ENCODE results near the gene UTP25.

The UTP25 gene

DNA sequence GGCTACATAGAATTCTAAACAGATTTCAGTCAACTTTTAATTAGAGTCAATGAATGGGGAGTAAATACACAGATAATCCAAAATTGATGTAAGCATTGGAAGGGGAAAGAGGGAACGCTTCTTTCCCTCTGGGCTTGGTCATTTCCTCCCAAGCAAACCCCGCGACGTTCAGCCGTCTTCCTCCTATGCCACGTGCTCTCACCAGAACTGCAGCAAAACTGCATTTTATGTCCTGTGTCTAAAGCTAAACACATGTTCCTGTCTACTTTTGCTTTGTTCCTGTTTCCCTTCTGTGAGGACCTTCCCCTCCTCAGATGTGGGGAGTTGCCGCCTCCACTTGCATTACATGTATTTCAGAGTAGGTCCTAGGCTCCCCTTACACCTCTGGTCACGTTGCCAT, 27.2 kb downstream of the UTP25 start:
- Histone ChIP-seq H3K36me3 (ENCODE audit: control insufficient read depth, low read length) (peaks cover 44% of the 10 kb centered on the region), H3K27me3 (ENCODE audit: control insufficient read depth, low read length) (no peaks in the 10 kb centered on the region)

DNA sequence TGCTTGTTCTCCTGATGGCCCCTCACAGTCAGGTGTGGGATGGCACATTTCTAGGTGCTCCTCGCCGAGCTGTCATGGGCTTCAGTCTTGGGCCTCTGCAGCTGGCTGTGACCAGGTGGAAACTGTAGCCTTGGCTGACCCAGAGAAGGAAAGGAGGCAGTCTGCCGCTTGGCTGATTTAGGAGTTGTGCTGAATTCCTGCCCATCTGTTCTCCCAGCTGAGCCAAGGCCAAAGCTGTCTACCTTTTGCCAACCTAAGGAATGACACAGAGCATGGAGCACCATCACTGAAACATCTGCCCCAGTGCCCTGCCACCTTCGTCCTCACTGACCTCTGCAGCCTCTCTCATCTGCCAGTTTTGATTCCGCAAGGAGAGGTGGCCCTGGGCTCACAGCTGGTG, 27.9 kb downstream of the UTP25 start:
- Histone ChIP-seq H3K9me2 (replicated peaks; ENCODE audit: control insufficient read depth, low read length) (no peaks in the 10 kb centered on the region), H3K79me2 (ENCODE audit: control insufficient read depth, low read length) (no peaks in the 10 kb centered on the region), H3K36me3 (ENCODE audit: control insufficient read depth, low read length) (peaks cover 38% of the 10 kb centered on the region), H3K9me3 (ENCODE audit: control insufficient read depth, insufficient read depth, low read length) (no peaks in the 10 kb centered on the region; the same call in 1 of the 2 replicates), H3K4me3 (ENCODE audit: low read length) (no peak overlapping the region), H3K4me2 (ENCODE audit: low read length) (no peak overlapping the region), H3F3A (ENCODE audit: control insufficient read depth, insufficient read depth) (no peaks in the 10 kb centered on the region), H3K4me1 (ENCODE audit: control insufficient read depth, low read length) (no peaks in the 10 kb centered on the region), H4K20me1 (ENCODE audit: control insufficient read depth, insufficient read depth, low read depth, low read length) (no peaks in the 10 kb centered on the region), H3K27ac (ENCODE audit: low read depth, low read length) (no peak overlapping the region), H3K27me3 (ENCODE audit: control insufficient read depth, low read length) (no peaks in the 10 kb centered on the region)
- TF ChIP-seq, protein P1, sequence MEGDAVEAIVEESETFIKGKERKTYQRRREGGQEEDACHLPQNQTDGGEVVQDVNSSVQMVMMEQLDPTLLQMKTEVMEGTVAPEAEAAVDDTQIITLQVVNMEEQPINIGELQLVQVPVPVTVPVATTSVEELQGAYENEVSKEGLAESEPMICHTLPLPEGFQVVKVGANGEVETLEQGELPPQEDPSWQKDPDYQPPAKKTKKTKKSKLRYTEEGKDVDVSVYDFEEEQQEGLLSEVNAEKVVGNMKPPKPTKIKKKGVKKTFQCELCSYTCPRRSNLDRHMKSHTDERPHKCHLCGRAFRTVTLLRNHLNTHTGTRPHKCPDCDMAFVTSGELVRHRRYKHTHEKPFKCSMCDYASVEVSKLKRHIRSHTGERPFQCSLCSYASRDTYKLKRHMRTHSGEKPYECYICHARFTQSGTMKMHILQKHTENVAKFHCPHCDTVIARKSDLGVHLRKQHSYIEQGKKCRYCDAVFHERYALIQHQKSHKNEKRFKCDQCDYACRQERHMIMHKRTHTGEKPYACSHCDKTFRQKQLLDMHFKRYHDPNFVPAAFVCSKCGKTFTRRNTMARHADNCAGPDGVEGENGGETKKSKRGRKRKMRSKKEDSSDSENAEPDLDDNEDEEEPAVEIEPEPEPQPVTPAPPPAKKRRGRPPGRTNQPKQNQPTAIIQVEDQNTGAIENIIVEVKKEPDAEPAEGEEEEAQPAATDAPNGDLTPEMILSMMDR (IDR thresholded peaks at IDR 0.05; ENCODE audit: low read depth, low read length, poor library complexity, severe bottlenecking), result no peak
- TF ChIP-seq EZH2phosphoT487 (IDR thresholded peaks at IDR 0.05; ENCODE audit: borderline replicate concordance, low read length), result no peak

More for the DNA sequence above, 27.2 kb downstream of the UTP25 start:
- Histone ChIP-seq H3K79me2 (ENCODE audit: control insufficient read depth, low read length) (no peaks in the 10 kb centered on the region), H3K4me1 (ENCODE audit: control insufficient read depth, low read length) (no peaks in the 10 kb centered on the region), H3K4me2 (ENCODE audit: low read length) (no peak overlapping the region), H3K9me3 (ENCODE audit: control insufficient read depth, insufficient read depth, low read length) (no peaks in the 10 kb centered on the region; the same call in 1 of the 2 replicates), H3K9me2 (replicated peaks; ENCODE audit: control insufficient read depth, low read length) (no peaks in the 10 kb centered on the region), H3F3A (ENCODE audit: control insufficient read depth, insufficient read depth) (no peaks in the 10 kb centered on the region), H4K20me1 (ENCODE audit: control insufficient read depth, insufficient read depth, low read depth, low read length) (no peaks in the 10 kb centered on the region), H3K27ac (ENCODE audit: low read depth, low read length) (no peak overlapping the region), H3K4me3 (ENCODE audit: low read length) (no peak overlapping the region)
- TF ChIP-seq, protein P1 (IDR thresholded peaks at IDR 0.05; ENCODE audit: low read depth, low read length, poor library complexity, severe bottlenecking), result no peak

DNA sequence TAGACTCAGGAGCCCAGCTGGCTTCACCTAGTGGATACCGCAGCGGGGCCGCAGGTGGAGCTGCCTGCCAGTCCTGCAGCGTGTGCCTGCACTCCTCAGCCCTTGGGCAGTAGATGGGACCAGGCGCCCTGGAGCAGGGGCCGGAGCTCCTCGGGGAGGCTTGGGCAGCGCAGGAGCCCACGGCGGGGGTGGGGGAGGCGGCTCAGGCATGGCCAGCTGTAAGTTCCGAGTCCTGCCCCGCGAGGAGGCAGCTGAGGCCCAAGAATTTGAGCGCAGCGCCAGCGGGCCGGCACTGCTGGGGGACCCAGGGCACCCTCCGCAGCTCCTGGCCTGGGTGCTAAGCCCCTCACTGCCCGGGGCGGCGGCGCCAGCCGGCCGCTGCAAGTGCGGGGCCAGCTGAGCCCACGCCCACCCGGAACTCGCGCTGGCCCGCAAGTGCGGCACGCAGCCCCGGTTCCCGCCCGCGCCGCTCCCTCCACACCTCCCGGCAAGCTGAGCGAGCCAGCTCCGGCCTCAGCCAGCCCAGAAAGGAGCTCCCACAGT, 30.9 kb downstream of the UTP25 start:
- Histone ChIP-seq H3K4me2 (ENCODE audit: low read length) (no peak overlapping the region), H3K27ac (ENCODE audit: low read depth, low read length) (no peak overlapping the region), H3K9me2 (replicated peaks; ENCODE audit: control insufficient read depth, low read length) (no peaks in the 10 kb centered on the region), H3K79me2 (ENCODE audit: control insufficient read depth, low read length) (no peaks in the 10 kb centered on the region), H3K27me3 (ENCODE audit: control insufficient read depth, low read length) (peaks cover 3% of the 10 kb centered on the region; the same call in 1 of the 2 replicates), H3K4me3 (ENCODE audit: low read length) (no peak overlapping the region), H3K9me3 (ENCODE audit: control insufficient read depth, insufficient read depth, low read length) (no peaks in the 10 kb centered on the region; the same call in 1 of the 2 replicates), H4K20me1 (ENCODE audit: control insufficient read depth, insufficient read depth, low read depth, low read length) (no peaks in the 10 kb centered on the region), H3K4me1 (ENCODE audit: control insufficient read depth, low read length) (no peaks in the 10 kb centered on the region), H3K36me3 (ENCODE audit: control insufficient read depth, low read length) (peaks cover 10% of the 10 kb centered on the region), H3F3A (ENCODE audit: control insufficient read depth, insufficient read depth) (no peaks in the 10 kb centered on the region)
- no peak for TF ChIP-seq EZH2phosphoT487 (IDR thresholded peaks at IDR 0.05; ENCODE audit: borderline replicate concordance, low read length)
- TF ChIP-seq, protein P1 (IDR thresholded peaks at IDR 0.05; ENCODE audit: low read depth, low read length, poor library complexity, severe bottlenecking), result no peak
